ENCODE results near the gene CENPP. TPM values are rescaled to one million over a fixed set of nuclear protein-coding genes. Genes with fewer than 3 reads are reported as not detected.

CENPP gene
- polyA plus RNA-seq, 2 donors, result 2.2 to 3.6 TPM

DNA sequence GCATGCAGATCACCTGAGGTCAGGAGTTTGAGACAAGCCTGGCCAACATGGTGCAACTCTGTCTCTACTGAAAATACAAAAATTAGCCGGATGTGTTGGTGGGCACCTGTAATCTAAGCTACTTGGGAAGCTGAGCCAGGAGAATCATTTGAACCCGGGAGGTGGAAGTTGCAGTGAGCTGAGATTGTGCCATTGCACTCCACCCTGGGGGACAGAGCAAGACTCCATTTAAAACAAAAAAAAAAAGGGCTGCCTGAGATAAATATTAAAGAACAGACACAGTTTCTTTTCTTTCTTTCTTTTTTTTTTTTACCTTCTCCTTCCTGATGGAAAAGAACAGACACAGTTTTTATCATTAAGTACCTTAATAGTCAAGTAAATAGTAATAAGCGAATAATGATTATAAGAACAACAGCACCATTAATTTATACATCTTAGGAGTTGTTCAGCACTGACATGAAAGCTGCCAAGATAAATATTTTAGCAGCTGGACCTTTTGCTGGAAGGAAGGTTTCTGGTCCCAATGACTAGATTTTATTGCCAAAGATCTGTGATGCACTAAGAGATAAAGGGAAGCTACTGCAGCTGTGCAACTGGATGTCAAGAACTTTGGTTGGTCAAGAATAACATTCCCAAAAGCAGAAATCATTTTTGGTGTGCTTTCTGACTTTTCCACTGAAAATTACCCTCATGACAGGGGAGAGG is 7.0 kb downstream of the CENPP start:
- Histone ChIP-seq H3K36me3 (ENCODE audit: control insufficient read depth in 2 of 2, insufficient read depth in 2 of 2, low read length in 1 of 2) (no peaks in the 10 kb centered on the region), H3K27ac (ENCODE audit: low read depth in 2 of 2, low read length in 1 of 2) (no peak overlapping the region)
- WGBS, 2 donors, result 79 to 85% methylated on average over 3 of the region's 3 CpGs

GRCh38 chr9:92333282-92333634 is 7.5 kb downstream of the CENPP start:
- Histone ChIP-seq H3K4me3 (ENCODE audit: low read depth in 1 of 2, low read length in 2 of 2) (no peak overlapping the region), H3K9me3 (ENCODE audit: control insufficient read depth in 2 of 2, insufficient read depth in 1 of 2, low read depth in 1 of 2, low read length in 1 of 2) (no peaks in the 10 kb centered on the region), H3K4me1 (ENCODE audit: control insufficient read depth in 2 of 2, insufficient read depth in 2 of 2, low read length in 1 of 2) (no peaks in the 10 kb centered on the region), H3K27me3 (ENCODE audit: control insufficient read depth in 1 of 2, insufficient read depth in 2 of 2, low read length in 2 of 2) (no peaks in the 10 kb centered on the region), H3K36me3 (ENCODE audit: control insufficient read depth in 2 of 2, insufficient read depth in 2 of 2, low read length in 1 of 2) (peaks cover 0 to 2% of the 10 kb centered on the region in 2 donors), H3K27ac (ENCODE audit: low read depth in 2 of 2, low read length in 1 of 2) (no peak overlapping the region)
- 91 to 94% methylated on average over 2 of the region's 2 CpGs for WGBS, 2 donors

More for the DNA sequence above, 7.0 kb downstream of the CENPP start:
- no peaks in the 10 kb centered on the region for H3K27me3 ChIP-seq (ENCODE audit: control insufficient read depth in 1 of 2, insufficient read depth in 2 of 2, low read length in 2 of 2)
- no peak overlapping the region for H3K4me3 ChIP-seq (ENCODE audit: low read depth in 1 of 2, low read length in 2 of 2)
- H3K9me3 ChIP-seq (ENCODE audit: control insufficient read depth in 2 of 2, insufficient read depth in 1 of 2, low read depth in 1 of 2, low read length in 1 of 2), result no peaks in the 10 kb centered on the region
- H3K4me1 ChIP-seq (ENCODE audit: control insufficient read depth in 2 of 2, insufficient read depth in 2 of 2, low read length in 1 of 2), result no peaks in the 10 kb centered on the region

DNA sequence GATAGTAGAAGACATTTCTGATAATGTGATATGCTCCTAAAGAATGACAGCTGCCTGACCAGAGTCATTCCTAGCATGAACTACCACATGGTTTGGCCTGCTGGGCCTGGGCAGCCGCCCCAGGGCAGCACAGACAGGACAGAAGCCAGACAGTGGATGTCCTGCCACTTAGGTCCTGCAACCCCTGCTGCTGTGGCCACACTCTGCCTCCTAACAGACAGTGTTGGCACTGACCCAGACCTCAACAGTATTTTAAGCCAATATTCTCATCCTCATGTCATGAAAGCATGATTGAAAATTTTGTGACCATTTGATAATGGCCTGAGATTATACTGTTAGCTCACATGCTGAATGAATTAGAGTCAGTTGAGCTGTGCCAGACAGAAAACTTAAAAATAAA is 15.8 kb downstream of the CENPP start:
- Histone ChIP-seq H3K27me3 (ENCODE audit: control insufficient read depth in 1 of 2, insufficient read depth in 2 of 2, low read length in 2 of 2) (no peaks in the 10 kb centered on the region), H3K4me3 (ENCODE audit: low read depth in 1 of 2, low read length in 2 of 2) (no peak overlapping the region), H3K9me3 (ENCODE audit: control insufficient read depth in 2 of 2, insufficient read depth in 1 of 2, low read depth in 1 of 2, low read length in 1 of 2) (no peaks in the 10 kb centered on the region), H3K4me1 (ENCODE audit: control insufficient read depth in 2 of 2, insufficient read depth in 2 of 2, low read length in 1 of 2) (no peaks in the 10 kb centered on the region), H3K36me3 (ENCODE audit: control insufficient read depth in 2 of 2, insufficient read depth in 2 of 2, low read length in 1 of 2) (peaks cover 4 to 12% of the 10 kb centered on the region in 2 donors), H3K27ac (ENCODE audit: low read depth in 2 of 2, low read length in 1 of 2) (no peak overlapping the region)
- WGBS, 2 donors, result 88 to 96% methylated on average over 1 of the region's 1 CpG

- H3K36me3 ChIP-seq (ENCODE audit: control insufficient read depth in 2 of 2, insufficient read depth in 2 of 2, low read length in 1 of 2), result peaks cover 4 to 12% of the 10 kb centered on the region in 2 donors
- H3K27ac ChIP-seq (ENCODE audit: low read depth in 2 of 2, low read length in 1 of 2), result no peak overlapping the region
- WGBS, 2 donors, result 60 to 65% methylated on average over 1 of the region's 1 CpG
- no peaks in the 10 kb centered on the region for H3K9me3 ChIP-seq (ENCODE audit: control insufficient read depth in 2 of 2, insufficient read depth in 1 of 2, low read depth in 1 of 2, low read length in 1 of 2)
- H3K4me3 ChIP-seq (ENCODE audit: low read depth in 1 of 2, low read length in 2 of 2), result no peak overlapping the region
- H3K4me1 ChIP-seq (ENCODE audit: control insufficient read depth in 2 of 2, insufficient read depth in 2 of 2, low read length in 1 of 2), result no peaks in the 10 kb centered on the region
- no peaks in the 10 kb centered on the region for H3K27me3 ChIP-seq (ENCODE audit: control insufficient read depth in 1 of 2, insufficient read depth in 2 of 2, low read length in 2 of 2)
Observed at GRCh38 chr9:92342825-92343488, 17.2 kb downstream of the CENPP start.

- Histone ChIP-seq H3K4me1 (ENCODE audit: control insufficient read depth in 2 of 2, insufficient read depth in 2 of 2, low read length in 1 of 2) (no peaks in the 10 kb centered on the region), H3K27me3 (ENCODE audit: control insufficient read depth in 1 of 2, insufficient read depth in 2 of 2, low read length in 2 of 2) (no peaks in the 10 kb centered on the region), H3K4me3 (ENCODE audit: low read depth in 1 of 2, low read length in 2 of 2) (no peak overlapping the region), H3K36me3 (ENCODE audit: control insufficient read depth in 2 of 2, insufficient read depth in 2 of 2, low read length in 1 of 2) (no peaks in the 10 kb centered on the region), H3K9me3 (ENCODE audit: control insufficient read depth in 2 of 2, insufficient read depth in 1 of 2, low read depth in 1 of 2, low read length in 1 of 2) (no peaks in the 10 kb centered on the region), H3K27ac (ENCODE audit: low read depth in 2 of 2, low read length in 1 of 2) (no peak overlapping the region)
Observed at GRCh38 chr9:92345582-92345981, 19.8 kb downstream of the CENPP start.

- no peaks in the 10 kb centered on the region for H3K4me1 ChIP-seq (ENCODE audit: control insufficient read depth in 2 of 2, insufficient read depth in 2 of 2, low read length in 1 of 2)
- no peak overlapping the region for H3K4me3 ChIP-seq (ENCODE audit: low read depth in 1 of 2, low read length in 2 of 2)
- no peaks in the 10 kb centered on the region for H3K9me3 ChIP-seq (ENCODE audit: control insufficient read depth in 2 of 2, insufficient read depth in 1 of 2, low read depth in 1 of 2, low read length in 1 of 2)
- H3K27ac ChIP-seq (ENCODE audit: low read depth in 2 of 2, low read length in 1 of 2), result no peak overlapping the region
- no peaks in the 10 kb centered on the region for H3K27me3 ChIP-seq (ENCODE audit: control insufficient read depth in 1 of 2, insufficient read depth in 2 of 2, low read length in 2 of 2)
- WGBS, 2 donors, result 60 to 62% methylated on average over 7 of the region's 7 CpGs
- H3K36me3 ChIP-seq (ENCODE audit: control insufficient read depth in 2 of 2, insufficient read depth in 2 of 2, low read length in 1 of 2), result peaks cover 0 to 3% of the 10 kb centered on the region in 2 donors
Observed at GRCh38 chr9:92349771-92350739, 24.3 kb downstream of the CENPP start.

- Histone ChIP-seq H3K27ac (ENCODE audit: low read depth in 2 of 2, low read length in 1 of 2) (no peak overlapping the region), H3K36me3 (ENCODE audit: control insufficient read depth in 2 of 2, insufficient read depth in 2 of 2, low read length in 1 of 2) (peaks cover 0 to 3% of the 10 kb centered on the region in 2 donors), H3K27me3 (ENCODE audit: control insufficient read depth in 1 of 2, insufficient read depth in 2 of 2, low read length in 2 of 2) (no peaks in the 10 kb centered on the region), H3K4me1 (ENCODE audit: control insufficient read depth in 2 of 2, insufficient read depth in 2 of 2, low read length in 1 of 2) (no peaks in the 10 kb centered on the region), H3K4me3 (ENCODE audit: low read depth in 1 of 2, low read length in 2 of 2) (no peak overlapping the region), H3K9me3 (ENCODE audit: control insufficient read depth in 2 of 2, insufficient read depth in 1 of 2, low read depth in 1 of 2, low read length in 1 of 2) (no peaks in the 10 kb centered on the region)
Observed at GRCh38 chr9:92350740-92351133, 25.0 kb downstream of the CENPP start.

DNA sequence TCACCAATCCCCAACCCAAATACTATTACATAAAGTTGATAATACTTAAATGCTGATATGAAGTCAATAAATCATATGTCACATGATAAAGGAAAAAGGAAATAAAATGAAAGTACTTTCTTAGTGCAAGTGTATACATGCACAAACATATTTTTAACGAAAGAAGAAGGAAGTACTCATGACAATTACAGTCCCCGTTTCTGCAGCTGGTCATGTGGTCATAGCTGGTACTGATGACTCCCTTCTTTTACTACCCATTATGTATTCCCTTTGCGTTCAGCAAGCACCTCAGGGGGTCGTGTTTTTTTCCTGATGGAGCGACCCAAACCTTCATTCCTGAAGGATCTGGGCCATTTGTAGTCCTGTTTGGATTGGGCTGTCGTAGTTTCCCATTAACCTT is 27.3 kb downstream of the CENPP start:
- Histone ChIP-seq H3K9me3 (ENCODE audit: control insufficient read depth in 2 of 2, insufficient read depth in 1 of 2, low read depth in 1 of 2, low read length in 1 of 2) (no peaks in the 10 kb centered on the region), H3K36me3 (ENCODE audit: control insufficient read depth in 2 of 2, insufficient read depth in 2 of 2, low read length in 1 of 2) (peaks cover 0 to 3% of the 10 kb centered on the region in 2 donors), H3K4me3 (ENCODE audit: low read depth in 1 of 2, low read length in 2 of 2) (no peak overlapping the region), H3K27ac (ENCODE audit: low read depth in 2 of 2, low read length in 1 of 2) (no peak overlapping the region), H3K27me3 (ENCODE audit: control insufficient read depth in 1 of 2, insufficient read depth in 2 of 2, low read length in 2 of 2) (no peaks in the 10 kb centered on the region), H3K4me1 (ENCODE audit: control insufficient read depth in 2 of 2, insufficient read depth in 2 of 2, low read length in 1 of 2) (no peaks in the 10 kb centered on the region)
- WGBS, 2 donors, result 80 to 85% methylated on average over 6 of the region's 6 CpGs

DNA sequence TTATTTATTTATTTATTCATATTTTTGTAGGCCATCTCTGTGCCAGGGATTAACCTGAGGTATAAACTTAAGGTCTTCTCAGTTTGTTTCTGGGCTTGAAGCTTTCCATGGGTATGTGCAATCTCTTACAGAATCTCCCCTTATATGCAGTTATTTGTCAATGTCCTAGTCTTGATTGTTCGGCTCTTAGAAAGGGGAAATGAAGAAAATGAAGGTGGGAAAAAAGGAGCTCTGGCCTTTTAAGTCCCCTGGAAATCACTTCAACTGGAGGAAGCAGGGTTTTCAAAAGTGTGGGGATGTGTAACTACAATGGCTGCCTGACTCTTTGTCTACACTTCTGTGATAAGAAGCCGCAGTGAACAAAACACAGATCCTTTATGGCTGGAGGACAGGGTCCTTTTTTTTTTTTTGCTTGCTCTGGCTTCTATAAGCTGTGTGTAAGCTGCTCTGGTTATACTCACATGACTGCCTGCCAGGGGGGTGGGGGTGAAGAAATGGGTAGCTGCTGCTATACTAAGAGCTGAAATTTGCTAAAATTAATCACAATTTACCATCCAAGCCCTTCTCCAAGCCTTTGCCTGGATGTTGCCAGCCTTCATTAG is 33.7 kb downstream of the CENPP start:
- Histone ChIP-seq H3K36me3 (ENCODE audit: control insufficient read depth in 2 of 2, insufficient read depth in 2 of 2, low read length in 1 of 2) (no peaks in the 10 kb centered on the region), H3K27me3 (ENCODE audit: control insufficient read depth in 1 of 2, insufficient read depth in 2 of 2, low read length in 2 of 2) (no peaks in the 10 kb centered on the region), H3K4me1 (ENCODE audit: control insufficient read depth in 2 of 2, insufficient read depth in 2 of 2, low read length in 1 of 2) (no peaks in the 10 kb centered on the region), H3K9me3 (ENCODE audit: control insufficient read depth in 2 of 2, insufficient read depth in 1 of 2, low read depth in 1 of 2, low read length in 1 of 2) (no peaks in the 10 kb centered on the region), H3K27ac (ENCODE audit: low read depth in 2 of 2, low read length in 1 of 2) (no peak overlapping the region), H3K4me3 (ENCODE audit: low read depth in 1 of 2, low read length in 2 of 2) (no peak overlapping the region)
- WGBS, 2 donors, result 59 to 64% methylated on average over 2 of the region's 2 CpGs
